HG03571 (cell line): ENCODE measurements around the gene BRME1.

Experiments used
- ATAC-seq: cut with Tn5 transposase; IDR thresholded peaks from one replicate; pipeline ENCODE4 v1.9.1; 2021; ENCODE audit not compliant: unreplicated experiment

The BRME1 gene

GRCh38 chr19:13847407-13848339 lies 58.2 kb downstream of the BRME1 start:
- ATAC-seq, result no peak

GRCh38 chr19:13846557-13847406 lies 59.1 kb downstream of the BRME1 start:
- ATAC-seq, result no peak

GRCh38 chr19:13844130-13844631 lies 61.7 kb downstream of the BRME1 start:
- ATAC-seq, result no peak

- ATAC-seq, result no peak
These were observed 62.6 kb downstream of the BRME1 start for GRCh38 chr19:13843104-13843921.

GRCh38 chr19:13842291-13843103 lies 63.4 kb downstream of the BRME1 start:
- ATAC-seq, result no peak

- ATAC-seq, result no peak
These were observed 64.0 kb downstream of the BRME1 start for GRCh38 chr19:13841962-13842290.

GRCh38 chr19:13841086-13841961 lies 64.6 kb downstream of the BRME1 start:
- no peak for ATAC-seq

- ATAC-seq, result no peak
These were observed 65.4 kb downstream of the BRME1 start for GRCh38 chr19:13840305-13841085.

- ATAC-seq, result no peak
These were observed 66.0 kb downstream of the BRME1 start for GRCh38 chr19:13839938-13840304.

GRCh38 chr19:13839130-13839937 lies 66.6 kb downstream of the BRME1 start:
- ATAC-seq, result no peak

- ATAC-seq, result no peak
These were observed 67.3 kb downstream of the BRME1 start for GRCh38 chr19:13838435-13839129.

GRCh38 chr19:13835791-13836723 lies 69.9 kb downstream of the BRME1 start:
- ATAC-seq, result no peak

GRCh38 chr19:13834244-13835069 lies 71.5 kb downstream of the BRME1 start:
- ATAC-seq, result no peak

GRCh38 chr19:13833330-13834243 lies 72.3 kb downstream of the BRME1 start:
- peak; percentile 62 for ATAC-seq
